ENCODE measurements around the gene ZDHHC1.

The ZDHHC1 gene

DNA sequence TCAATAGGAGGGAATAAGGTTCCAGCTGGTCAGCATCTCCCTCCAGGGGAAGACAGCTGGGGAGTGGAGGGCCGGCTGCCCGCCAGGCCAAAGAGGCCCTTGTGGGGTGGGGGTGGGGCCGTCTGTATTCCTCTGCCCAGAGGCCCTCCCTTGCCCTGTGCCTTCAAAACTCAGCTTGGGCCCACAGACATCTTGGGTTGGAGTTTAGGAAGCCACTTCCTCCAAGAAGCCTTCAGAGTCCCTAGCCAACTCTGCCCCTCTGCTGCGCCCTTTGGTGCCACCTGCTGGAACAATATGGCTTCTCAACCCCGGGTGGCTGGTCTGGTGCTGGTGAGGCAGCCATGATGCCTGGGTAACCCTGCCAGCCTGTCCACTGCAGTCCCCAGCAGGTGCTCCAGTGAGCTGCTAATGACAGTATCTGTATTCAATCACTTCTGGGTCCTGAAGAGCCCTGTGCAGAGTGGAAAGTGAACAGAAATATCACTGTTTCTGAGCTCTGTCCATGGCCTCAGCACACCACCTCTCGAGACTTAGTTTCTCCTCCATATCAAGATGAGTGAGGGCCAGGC is 31.3 kb upstream of the ZDHHC1 start:
- no peak for DNase-seq

DNA sequence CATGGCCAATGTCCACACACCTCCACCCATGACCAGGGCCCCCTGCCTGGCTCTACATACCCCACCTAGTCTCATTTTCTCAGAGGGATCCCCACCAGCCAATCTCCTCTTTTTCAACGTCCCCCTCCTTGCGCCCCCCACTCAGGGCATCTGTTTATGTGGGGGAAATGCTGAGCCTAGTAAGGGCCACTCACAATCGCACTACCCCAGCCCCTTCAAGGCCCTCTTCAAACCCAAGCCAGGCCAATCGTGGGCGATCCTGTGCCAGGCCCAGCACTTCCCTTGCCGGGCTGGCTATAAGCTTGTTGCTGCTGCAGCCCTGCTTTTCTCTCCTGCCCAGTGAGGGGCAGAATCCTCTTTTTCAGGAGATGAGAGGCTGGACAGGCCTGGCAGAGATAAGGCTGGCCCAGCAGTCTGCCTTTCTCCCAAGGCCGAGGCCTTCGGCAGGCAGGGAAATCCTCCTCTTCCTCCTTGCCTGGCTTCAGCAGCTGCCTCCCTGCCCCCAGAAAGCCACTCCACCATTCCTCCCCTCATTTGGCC is 30.8 kb upstream of the ZDHHC1 start:
- DNase-seq, result no peak

- no peak for DNase-seq
Observed at GRCh38 chr16:67445913-67446907, 29.9 kb upstream of the ZDHHC1 start.

DNA sequence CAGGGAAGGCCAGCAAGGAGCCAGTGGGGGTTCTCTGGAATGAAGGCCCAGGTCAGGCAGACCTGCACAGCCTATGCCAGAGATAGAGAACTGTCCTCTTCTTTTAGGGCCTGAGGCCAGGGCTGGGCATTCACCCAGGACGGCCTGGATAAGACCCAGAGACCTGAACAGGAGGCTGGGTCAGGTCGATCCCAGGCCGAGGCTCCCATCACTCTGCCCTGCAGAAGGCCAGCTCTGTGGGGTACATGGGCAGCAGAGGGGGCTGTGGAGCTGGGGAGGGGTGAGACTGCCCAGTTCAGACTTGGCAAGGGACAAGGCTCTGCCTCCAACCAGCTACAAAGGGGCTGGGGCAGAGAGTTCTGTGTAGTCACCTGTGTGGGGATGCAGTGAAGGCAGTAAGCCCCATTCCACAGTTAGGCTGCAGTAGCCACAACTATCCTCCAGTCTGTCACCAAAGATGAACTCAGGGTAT is 29.2 kb upstream of the ZDHHC1 start:
- no peak for DNase-seq

DNA sequence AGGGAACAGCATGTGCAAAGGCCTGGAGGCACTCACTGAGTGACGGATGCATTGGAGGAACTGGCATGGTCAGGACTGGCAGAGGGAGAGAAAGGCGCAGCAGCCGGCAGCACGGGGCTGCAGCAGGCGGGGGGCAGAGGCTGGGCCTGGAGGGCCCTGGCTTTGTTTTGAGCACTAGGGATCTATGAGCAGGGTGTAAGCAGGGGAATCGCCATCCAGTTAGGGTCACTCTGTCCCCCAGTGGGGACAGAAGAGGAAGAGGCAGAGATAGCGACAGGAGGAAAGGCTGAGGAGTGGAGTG is 28.8 kb upstream of the ZDHHC1 start:
- DNase-seq, result no peak

GRCh38 chr16:67444259-67445125 is 28.2 kb upstream of the ZDHHC1 start:
- DNase-seq, result peak; percentile 21

- DNase-seq, result no peak
Observed at GRCh38 chr16:67443265-67443664, 27.0 kb upstream of the ZDHHC1 start.

DNA sequence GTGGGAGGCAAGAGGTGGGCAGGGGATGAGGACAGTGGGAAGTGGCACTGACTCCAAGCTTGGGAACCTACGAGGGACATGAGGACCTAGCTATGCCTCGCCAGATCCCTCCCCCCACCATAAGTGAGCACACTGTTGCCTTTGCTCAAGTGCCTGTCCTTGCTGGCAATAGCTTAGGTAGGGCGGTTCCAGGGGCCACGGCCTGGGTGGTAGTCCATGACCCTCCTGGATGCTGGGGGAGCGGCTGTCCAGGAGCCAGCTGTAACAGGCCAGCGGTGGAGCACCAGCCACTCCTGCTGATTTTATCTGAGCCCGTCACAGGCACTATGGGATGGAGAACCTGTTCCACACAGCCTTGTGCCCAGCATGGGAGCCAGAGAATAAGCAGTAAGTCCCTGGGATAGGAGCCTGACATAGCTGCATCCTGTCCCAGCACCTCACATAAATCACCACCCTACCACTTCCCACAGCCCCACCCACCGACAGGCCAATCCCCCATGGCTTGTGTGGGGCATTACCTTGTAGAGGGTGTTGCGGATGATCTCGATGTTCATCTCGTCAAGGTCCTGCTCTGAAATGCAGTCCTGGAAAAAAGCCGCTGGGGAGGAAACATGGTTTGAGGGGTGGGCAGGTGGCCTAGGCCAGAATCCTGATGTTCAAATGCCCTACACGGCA is 26.4 kb upstream of the ZDHHC1 start:
- no peak for DNase-seq

DNA sequence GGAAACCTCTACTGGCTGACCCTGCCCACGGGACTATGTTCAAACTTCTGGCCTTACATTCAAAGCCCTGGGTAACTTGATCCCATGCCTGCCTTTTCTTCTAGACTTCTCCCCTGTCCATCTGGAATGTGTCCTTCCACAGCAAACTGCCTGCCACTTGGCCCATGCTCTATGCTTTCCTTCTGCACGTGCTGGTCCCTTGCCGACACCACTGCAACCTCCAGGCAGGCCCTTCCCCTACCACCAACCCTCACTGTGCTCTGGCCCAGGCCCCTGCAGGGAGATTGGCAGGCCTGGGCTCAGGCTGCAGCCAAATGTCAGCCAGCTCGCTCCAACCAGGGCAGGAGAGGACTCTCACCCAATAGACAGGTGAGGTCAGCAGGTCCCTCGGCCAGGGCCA is 25.6 kb upstream of the ZDHHC1 start:
- DNase-seq, result no peak

GRCh38 chr16:67441271-67441753 is 25.0 kb upstream of the ZDHHC1 start:
- DNase-seq, result no peak

DNA sequence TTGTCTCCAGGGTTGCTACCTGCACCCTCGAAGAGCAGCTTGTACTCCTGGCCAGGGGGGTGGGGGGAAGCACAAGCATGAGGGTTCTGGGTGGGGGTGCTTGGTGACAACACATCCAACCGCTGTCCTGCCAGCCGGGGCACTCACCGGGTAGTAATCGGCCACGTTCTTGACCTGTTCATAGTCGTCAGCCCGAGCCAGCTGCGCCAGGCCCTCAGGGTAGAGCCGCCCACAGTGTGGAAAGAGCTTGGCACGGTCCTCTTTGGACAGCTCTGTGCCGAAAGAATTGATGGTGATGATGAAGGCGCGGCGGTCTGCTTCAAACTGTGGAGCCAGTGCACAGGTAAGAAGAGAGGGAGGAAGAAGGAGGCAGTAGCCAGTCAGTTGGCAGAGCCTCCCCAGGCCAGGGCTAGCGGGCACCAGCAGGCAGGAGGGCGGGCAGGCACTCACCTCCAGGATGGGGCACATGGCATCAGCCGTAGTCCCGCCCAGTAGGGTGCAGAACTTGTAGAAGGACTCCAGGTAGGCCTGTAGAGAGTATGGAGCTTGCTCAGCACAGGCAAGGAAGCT is 22.6 kb upstream of the ZDHHC1 start:
- no peak for DNase-seq

GRCh38 chr16:67438098-67438791 is 22.0 kb upstream of the ZDHHC1 start:
- DNase-seq, result no peak

DNA sequence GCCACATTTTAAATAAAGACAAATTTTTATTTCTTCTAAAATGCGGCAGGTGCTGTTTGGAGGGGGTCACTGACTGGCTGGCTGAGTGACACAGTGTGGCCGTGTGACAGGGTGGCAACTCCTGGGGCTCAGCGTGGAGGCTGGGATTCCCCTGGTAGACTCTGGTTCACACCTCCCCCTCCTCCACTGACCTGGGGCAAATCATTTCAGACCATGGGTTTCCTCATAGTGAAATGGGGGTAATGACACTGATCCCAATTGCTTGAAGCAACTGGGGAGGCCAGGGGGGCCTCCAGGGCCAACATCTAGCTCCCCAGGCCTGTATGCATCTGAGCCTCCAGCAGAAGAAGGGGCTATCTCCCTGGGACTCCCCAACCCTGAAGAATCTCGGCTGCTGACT is 21.2 kb upstream of the ZDHHC1 start:
- no peak for DNase-seq

- no peak for DNase-seq
Observed at GRCh38 chr16:67436640-67437193, 20.4 kb upstream of the ZDHHC1 start.

- DNase-seq, result no peak
Observed at GRCh38 chr16:67435758-67436164, 19.5 kb upstream of the ZDHHC1 start.

GRCh38 chr16:67433131-67433719 is 16.9 kb upstream of the ZDHHC1 start:
- DNase-seq, result no peak

GRCh38 chr16:67432506-67432890 is 16.2 kb upstream of the ZDHHC1 start:
- no peak for DNase-seq

DNA sequence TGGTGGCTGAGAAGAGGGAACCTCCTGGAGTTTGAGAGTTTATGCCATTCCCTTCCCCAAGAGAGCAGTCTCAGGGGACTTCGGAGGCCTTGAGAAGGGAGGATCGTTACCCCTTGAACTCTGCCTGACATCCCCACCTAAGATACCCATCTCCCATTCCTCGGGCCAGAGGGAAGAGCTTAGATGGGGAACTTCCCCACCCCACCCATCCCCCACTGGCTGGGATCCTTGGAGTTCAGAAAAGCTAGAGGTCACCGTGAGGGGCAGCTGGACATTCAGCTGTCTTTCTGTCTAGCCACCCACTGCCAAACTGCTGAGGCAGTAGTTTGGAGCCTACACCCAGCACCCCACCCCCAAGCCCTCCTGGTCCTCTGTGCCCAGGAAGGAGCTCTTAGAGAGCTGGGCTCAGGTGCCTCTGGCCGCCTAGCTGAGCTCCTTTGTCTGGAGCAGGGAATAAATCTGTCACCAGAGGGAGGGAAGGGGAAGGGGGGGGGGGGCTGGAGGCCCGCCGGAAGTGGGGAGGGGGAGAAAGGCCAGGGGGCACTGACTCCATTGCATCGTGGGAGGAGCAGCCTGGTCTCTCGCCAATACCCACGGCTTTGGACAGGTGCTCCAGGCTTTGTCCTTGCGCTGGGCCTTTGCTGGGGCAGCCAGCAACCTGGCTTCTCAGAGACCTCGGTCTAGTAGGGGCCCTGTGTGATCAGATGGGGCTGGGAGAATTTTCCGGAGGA is 15.7 kb upstream of the ZDHHC1 start:
- DNase-seq, result no peak

- peak; percentile 10 for DNase-seq
Observed at GRCh38 chr16:67430977-67431774, 14.9 kb upstream of the ZDHHC1 start, which contains the start of gene HSD11B2. TSS of gene HSD11B2 (plus strand) at chr16:67431121. CDS start at chr16:67431249, 128 bp downstream.

All from kidney glomerular epithelial cell (primary cell).